Measurements from ENCODE around the gene PWWP2A.

The PWWP2A gene

GRCh38 chr5:160129841-160130240 is 10.6 kb upstream of the PWWP2A start:
- DNase-seq (ENCODE audit: low read depth), result no peak

DNA sequence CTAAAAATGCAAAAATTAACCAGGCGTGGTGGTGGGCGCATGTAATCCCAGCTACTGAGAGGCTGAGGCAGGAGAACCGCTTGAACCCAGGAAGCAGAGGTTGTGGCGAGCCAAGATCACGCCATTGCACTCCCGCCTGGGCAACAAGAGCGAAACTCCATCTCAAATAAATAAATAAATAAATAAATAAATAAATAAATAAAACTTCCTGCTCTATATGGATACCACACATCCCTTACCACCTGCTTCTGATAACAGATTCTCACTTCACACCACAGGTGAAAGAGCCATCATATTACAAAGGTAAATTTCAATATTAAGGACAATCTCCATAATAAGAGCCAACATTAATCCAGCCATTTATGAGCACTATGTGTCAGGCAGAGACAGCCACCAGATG is 9.4 kb upstream of the PWWP2A start:
- DNase-seq (ENCODE audit: low read depth), result no peak

- DNase-seq (ENCODE audit: low read depth), result no peak
Measured at GRCh38 chr5:160119905-160120266, 636 bp upstream of the PWWP2A start.

DNA sequence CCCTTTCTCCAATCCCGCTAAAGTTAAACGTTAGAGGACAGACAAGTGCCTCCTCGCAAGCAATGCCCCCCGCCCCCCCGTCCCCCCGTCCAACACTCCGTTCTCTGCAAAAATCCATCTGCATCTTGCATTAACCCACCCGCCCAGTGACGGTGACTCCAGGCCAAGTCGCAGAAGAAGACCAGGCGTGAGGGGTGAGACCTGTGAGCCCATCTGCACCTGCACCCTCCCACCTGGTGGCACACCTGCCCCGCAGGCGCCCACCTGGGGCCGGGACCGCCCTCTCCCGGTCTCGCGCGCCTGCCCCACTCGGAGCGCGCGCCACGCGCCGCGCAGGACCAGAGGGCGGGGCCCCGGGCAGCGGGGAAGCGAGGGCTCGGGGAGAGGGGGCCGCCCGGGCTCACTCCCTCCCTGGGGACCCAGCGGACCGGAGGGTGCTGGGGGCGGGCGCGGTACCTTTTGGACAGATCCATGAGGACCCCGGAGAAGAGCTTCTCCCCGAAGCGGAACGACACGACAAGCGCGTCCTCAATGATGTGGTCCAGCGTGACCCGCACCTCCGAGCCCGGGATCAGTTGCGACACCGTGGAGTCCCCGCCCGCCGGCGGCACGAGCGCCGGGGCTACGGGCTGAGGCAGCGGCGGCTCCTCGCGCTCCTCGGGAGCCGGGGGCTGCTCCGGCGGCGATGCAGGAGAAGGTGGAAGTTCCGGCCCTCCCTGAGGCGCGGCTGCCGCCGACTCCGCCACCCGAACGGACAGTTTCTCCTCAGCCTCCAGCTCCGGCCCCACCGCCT is 705 bp downstream of the PWWP2A start:
- DNase-seq (ENCODE audit: low read depth), result no peak

GRCh38 chr5:160116991-160117390 is 2.3 kb downstream of the PWWP2A start:
- no peak for DNase-seq (ENCODE audit: low read depth)

DNA sequence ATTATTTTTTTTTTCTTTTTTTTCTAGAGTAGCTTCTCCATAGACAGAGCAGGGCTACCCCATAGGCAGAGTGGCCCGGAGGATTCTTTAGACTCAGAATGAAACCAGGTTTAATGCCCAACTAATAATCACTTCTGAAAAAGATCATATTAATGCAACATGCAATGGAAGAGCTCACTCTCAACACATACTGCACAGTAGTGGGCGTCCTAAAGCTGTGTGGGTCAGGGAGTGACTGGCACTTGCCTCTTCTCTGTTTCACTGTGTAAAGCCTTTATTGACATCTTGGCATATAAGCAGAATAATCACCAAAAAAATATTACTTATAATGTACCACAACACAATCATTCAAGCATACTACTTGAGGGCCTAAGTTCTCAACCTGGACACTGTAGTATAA is 11.1 kb downstream of the PWWP2A start:
- DNase-seq (ENCODE audit: low read depth), result no peak

DNA sequence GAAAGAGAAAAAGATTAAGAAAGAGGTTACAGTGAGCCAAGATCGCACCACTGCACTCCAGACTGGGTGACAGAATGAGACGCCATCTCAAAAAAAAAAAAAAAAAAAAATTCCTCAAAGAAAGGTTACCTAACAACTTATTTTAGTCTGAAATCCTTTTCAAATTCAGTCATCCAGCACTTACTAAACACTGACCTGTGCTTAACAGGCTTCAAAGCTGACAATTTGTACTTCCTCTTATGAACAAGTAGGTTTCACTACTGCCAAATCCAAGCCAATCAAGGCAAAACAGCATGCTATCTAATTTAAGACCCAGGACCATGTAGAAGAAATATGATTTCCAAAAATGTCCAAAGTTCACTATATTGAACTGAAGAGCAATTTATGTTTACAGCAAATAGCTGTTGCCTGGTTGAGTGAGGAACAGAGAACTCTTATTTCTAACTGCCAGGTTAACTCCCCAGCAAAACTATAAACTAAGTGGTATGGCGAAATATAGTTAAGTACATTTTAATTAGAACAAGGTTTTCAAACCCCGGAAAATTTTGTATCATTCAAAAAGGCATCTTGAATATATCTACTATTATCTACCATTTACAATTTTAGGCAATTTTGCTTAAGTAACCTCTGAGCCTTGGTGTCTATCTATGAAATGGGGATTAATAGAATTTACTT is 13.4 kb downstream of the PWWP2A start:
- DNase-seq (ENCODE audit: low read depth), result no peak

GRCh38 chr5:160097991-160098390 is 21.3 kb downstream of the PWWP2A start:
- DNase-seq (ENCODE audit: low read depth), result no peak

- DNase-seq (ENCODE audit: low read depth), result no peak
Measured at GRCh38 chr5:160096178-160096577, 23.1 kb downstream of the PWWP2A start.

GRCh38 chr5:160092960-160093707 is 26.1 kb downstream of the PWWP2A start:
- DNase-seq (ENCODE audit: low read depth), result no peak

GRCh38 chr5:160092514-160092913 is 26.7 kb downstream of the PWWP2A start:
- DNase-seq (ENCODE audit: low read depth), result no peak

GRCh38 chr5:160090059-160090458 is 29.2 kb downstream of the PWWP2A start:
- no peak for DNase-seq (ENCODE audit: low read depth)

GRCh38 chr5:160089531-160089930 is 29.7 kb downstream of the PWWP2A start:
- no peak for DNase-seq (ENCODE audit: low read depth)

DNA sequence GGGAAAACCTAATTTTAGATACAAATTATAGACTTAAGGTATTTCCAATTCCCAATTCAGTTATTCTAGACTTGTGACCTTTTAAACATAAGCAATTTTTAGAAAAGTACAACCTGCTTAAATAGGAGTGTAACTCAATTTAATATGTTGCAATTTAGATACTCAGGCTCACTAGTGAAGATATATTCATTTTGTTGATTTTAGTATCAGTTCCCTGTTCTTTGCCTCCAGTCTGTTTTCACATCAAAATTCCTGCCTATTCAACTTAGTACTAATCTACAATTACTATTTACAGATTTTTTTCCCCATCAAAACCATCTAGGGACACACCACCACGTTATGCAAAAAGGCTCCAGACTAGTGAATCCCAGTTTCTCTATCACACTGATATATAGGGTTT is 30.4 kb downstream of the PWWP2A start:
- no peak for DNase-seq (ENCODE audit: low read depth)

DNA sequence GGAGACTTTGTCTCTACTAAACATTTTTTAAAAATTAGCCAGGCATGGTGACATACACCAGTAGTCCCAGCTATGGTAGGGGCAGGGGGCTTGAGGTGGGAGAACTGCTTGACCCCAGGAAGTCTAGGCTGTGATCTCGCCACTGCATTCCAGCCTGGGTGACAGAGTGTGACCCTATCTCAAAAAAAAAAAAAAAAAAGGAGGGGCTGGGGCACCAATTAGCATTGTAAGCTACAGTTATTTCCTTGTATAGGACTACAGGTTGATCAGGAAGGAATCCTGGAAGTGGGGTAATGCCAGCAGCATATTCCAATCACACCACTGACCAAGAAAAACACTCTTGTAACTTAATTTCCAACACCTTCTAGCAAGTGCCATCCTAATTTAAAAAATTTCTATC is 32.1 kb downstream of the PWWP2A start:
- DNase-seq (ENCODE audit: low read depth), result no peak

- DNase-seq (ENCODE audit: low read depth), result no peak
Measured at GRCh38 chr5:160084144-160084543, 35.1 kb downstream of the PWWP2A start.

- DNase-seq (ENCODE audit: low read depth), result no peak
Measured at GRCh38 chr5:160083501-160083900, 35.7 kb downstream of the PWWP2A start.

GRCh38 chr5:160082614-160083500 is 36.4 kb downstream of the PWWP2A start:
- DNase-seq (ENCODE audit: low read depth), result no peak

DNA sequence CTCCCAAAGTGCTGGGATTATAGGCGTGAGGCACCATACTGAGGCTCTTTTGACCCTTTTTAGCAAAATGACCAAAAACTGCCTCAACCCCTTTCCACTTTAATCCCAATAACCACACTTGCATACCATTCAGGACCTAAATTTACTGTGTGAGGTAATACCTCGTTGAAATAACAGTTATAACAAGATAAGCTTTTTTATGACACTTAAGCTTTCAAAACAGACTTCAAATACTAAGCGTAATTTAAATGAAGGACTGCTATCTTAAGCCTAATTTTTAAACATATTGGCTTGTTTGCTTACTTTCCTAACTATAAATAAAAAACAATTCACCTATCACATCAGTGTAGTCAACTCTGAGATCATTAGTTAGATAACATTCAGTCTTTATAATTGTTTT is 37.8 kb downstream of the PWWP2A start:
- no peak for DNase-seq (ENCODE audit: low read depth)

DNA sequence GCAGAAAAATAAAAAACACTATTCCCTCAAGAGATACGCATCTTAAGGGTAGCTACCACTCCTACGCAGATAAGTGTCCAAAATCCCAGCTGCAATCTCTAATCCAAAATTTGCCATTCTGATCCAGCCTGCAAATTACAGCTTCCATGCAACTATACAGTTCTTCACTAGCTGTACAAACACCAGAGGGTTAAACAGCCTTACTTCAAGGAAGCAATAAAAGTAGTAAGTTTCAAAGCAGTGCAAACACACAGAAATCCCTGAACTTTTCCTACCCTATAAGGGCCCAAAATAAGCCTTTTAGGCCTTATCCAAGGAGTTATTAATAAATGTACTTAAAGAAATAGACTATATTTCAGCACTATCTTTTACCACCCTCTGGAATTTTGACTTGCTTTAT is 39.5 kb downstream of the PWWP2A start:
- no peak for DNase-seq (ENCODE audit: low read depth)

DNA sequence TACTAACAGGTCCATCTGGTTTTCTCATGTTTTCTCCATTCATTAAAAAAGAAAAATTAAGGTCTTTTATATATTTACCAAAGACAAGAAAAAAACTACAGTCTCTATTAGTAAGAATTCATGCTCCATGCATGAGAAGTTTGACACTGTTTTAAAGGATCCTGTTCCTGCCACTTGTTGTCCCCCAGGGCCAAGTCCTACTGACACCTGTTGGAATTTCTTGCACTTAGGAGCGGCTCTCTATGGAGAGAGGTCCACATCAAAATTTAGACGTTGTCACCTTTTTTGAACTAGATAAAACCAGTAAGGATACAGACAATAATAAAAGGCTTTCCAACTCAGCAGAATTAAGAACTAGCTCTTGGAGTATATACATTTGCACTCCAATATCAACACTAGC is 42.3 kb downstream of the PWWP2A start:
- no peak for DNase-seq (ENCODE audit: low read depth)

- no peak for DNase-seq (ENCODE audit: low read depth)
Measured at GRCh38 chr5:160075073-160075472, 44.2 kb downstream of the PWWP2A start.

All from CMK (cell line).